ENCODE measurements around the gene ASCL4.
A peak's percentile ranks its signal among the peaks of the same experiment; 100 is the strongest.

Gene ASCL4

DNA sequence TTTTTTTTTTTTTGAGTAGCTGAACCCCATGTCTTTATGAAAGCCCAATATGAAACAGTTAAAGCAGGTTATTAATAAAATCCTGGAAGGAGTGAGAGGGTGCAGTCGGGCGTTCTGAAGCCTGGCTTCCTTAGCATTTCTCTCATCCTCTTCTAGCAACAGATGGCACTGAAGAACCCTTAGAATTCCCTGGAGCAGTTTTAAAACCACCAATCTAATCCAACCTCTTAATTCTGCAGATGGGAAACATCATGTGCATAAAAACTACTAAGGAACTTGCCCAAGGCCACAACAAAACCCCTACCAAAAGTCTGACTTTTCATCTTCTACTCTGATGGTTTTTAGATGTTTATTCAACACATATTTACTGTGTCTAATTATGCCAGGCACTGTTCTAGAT lies 38.7 kb upstream of the ASCL4 start:
- TF ChIP-seq, protein P1, sequence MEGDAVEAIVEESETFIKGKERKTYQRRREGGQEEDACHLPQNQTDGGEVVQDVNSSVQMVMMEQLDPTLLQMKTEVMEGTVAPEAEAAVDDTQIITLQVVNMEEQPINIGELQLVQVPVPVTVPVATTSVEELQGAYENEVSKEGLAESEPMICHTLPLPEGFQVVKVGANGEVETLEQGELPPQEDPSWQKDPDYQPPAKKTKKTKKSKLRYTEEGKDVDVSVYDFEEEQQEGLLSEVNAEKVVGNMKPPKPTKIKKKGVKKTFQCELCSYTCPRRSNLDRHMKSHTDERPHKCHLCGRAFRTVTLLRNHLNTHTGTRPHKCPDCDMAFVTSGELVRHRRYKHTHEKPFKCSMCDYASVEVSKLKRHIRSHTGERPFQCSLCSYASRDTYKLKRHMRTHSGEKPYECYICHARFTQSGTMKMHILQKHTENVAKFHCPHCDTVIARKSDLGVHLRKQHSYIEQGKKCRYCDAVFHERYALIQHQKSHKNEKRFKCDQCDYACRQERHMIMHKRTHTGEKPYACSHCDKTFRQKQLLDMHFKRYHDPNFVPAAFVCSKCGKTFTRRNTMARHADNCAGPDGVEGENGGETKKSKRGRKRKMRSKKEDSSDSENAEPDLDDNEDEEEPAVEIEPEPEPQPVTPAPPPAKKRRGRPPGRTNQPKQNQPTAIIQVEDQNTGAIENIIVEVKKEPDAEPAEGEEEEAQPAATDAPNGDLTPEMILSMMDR (IDR thresholded peaks at IDR 0.05; ENCODE audit: control insufficient read depth, insufficient read depth, low read depth, low read length, missing control alignments), result no peak
- DNase-seq (ENCODE audit: low read depth), result no peak
- H3K4me3 ChIP-seq (ENCODE audit: control insufficient read depth, low read depth, low read length), result no peak overlapping the region

DNA sequence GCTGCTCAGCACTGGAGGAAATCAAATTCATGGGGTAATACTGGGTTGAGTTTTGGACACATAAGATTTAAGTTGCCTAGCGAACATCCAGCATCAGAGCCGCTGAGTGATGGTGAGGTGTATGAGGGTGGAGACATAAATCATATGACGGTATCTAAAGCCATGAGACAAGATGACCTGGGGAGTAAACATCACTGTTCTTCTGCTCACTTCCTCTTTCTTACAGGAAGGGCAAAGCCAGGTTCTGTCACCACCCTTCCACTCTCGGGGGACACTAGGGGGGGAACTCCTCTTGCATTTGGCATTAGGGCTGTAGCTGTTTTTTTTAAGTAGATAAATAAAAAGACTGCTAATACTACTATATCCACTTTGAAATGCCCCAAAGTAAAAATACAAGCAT lies 37.6 kb upstream of the ASCL4 start:
- no peak for DNase-seq (ENCODE audit: low read depth)
- H3K4me3 ChIP-seq (ENCODE audit: control insufficient read depth, low read depth, low read length), result no peak overlapping the region
- TF ChIP-seq, protein P1 (IDR thresholded peaks at IDR 0.05; ENCODE audit: control insufficient read depth, insufficient read depth, low read depth, low read length, missing control alignments), result no peak

DNA sequence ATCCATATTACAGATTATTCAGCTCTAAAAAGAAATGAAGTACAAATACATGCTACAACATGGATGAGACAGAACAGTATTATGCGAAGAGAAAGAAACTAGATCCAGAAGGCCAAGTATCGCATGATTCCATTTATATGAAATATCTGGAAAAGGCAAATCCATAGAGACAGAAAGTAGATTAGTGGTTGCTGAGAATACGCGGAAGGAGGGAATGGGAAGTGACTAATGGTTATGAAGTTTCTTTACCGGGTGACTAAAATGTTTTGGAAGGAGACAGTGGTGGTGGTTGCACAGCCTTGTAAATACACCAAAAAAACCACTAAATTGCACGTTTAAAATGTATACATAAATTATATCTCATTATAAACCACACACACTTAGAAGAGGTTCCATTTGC lies 26.0 kb upstream of the ASCL4 start:
- no peak overlapping the region for H3K4me3 ChIP-seq (ENCODE audit: control insufficient read depth, low read depth, low read length)
- TF ChIP-seq, protein P1 (IDR thresholded peaks at IDR 0.05; ENCODE audit: control insufficient read depth, insufficient read depth, low read depth, low read length, missing control alignments), result no peak
- peak; percentile 37 for DNase-seq (ENCODE audit: low read depth)

DNA sequence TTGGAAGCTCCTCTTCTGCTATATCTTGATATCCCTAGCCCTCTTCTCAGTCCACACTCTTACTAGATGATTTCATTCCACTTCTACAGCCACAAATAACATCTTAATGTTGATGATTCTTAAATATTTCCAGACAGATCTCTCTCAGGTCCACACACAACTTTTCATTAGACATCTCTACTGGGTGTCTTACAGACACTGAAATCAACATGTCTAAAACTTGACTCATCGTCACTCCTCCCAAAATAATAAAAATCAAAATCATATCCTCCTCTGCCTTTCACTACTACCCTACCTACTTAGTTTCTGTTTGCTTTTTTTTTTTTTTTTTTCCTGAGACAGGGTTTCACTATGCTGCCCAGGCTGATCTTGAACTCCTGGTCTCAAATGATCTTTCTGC lies 25.4 kb upstream of the ASCL4 start:
- peak; percentile 23 for DNase-seq (ENCODE audit: low read depth)
- no peak overlapping the region for H3K4me3 ChIP-seq (ENCODE audit: control insufficient read depth, low read depth, low read length)
- TF ChIP-seq, protein P1 (IDR thresholded peaks at IDR 0.05; ENCODE audit: control insufficient read depth, insufficient read depth, low read depth, low read length, missing control alignments), result no peak

DNA sequence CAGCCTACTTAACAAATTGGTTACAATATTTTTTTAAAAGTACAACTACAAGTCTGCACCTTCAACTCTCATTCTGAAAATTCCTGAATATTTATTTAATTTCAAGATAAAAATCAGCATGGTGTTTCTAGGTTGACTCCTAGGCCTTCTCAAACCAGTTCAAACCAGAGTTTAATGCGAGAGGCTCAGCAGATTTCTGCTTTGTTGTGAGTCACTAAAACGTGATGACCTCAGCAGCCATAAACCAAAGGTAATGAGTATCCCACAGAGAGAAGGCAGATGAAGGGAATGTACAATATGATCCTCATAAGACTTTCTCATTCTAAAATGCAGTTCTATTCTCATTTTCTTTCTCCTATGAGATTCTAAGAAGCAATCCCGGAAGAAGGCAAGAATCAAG lies 15.1 kb upstream of the ASCL4 start:
- TF ChIP-seq, protein P1 (IDR thresholded peaks at IDR 0.05; ENCODE audit: control insufficient read depth, insufficient read depth, low read depth, low read length, missing control alignments), result no peak

DNA sequence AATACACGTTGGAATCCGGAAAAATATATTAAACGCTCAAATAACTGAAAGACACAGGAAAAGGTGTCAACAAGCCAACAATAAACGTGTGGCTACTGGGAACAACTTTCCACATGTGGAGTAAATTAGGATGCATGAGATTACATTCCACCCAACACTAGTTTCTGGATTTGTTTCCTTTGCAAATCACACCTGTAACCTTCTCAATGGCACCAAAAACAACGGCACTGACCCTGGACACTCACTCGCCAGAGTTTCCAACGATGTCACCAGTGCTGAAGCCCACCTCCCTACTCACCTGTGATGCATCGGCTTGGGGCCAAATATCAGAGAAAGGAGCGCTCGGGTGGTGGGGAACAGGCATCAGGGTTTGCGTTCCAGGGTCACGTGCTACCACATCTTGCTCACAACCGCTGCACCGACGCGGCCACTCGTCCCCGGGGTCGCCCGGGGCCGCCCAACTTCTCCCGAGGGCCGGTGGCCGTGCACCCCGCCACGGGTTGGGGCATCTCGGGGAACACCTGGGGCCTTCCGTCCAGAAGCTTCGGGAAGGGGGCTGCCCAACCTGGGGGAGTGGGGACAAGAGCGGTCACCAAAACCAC lies 14.2 kb upstream of the ASCL4 start:
- TF ChIP-seq, protein P1 (IDR thresholded peaks at IDR 0.05; ENCODE audit: control insufficient read depth, insufficient read depth, low read depth, low read length, missing control alignments), result no peak
- no peak for DNase-seq (ENCODE audit: low read depth)
- peak overlapping the region; percentile 87 for H3K4me3 ChIP-seq (ENCODE audit: control insufficient read depth, low read depth, low read length)

More for the DNA sequence above, 15.1 kb upstream of the ASCL4 start:
- H3K4me3 ChIP-seq (ENCODE audit: control insufficient read depth, low read depth, low read length), result peak overlapping the region; percentile 87
- peak; percentile 57 for DNase-seq (ENCODE audit: low read depth)
